HG03378 (cell line): ENCODE measurements around the gene USE1.
"Not testable (repeated sequence)": the region's sequence is repeated elsewhere in the genome, so short reads cannot be mapped to it uniquely, and the experiment has no call there.

Experiments
- ATAC-seq: cut with Tn5 transposase; IDR thresholded peaks from one replicate; pipeline ENCODE4 v1.9.1; 2021; ENCODE audit warnings: mild to moderate bottlenecking, moderate library complexity; ENCODE audit not compliant: unreplicated experiment

Gene USE1, protein sequence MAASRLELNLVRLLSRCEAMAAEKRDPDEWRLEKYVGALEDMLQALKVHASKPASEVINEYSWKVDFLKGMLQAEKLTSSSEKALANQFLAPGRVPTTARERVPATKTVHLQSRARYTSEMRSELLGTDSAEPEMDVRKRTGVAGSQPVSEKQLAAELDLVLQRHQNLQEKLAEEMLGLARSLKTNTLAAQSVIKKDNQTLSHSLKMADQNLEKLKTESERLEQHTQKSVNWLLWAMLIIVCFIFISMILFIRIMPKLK

DNA sequence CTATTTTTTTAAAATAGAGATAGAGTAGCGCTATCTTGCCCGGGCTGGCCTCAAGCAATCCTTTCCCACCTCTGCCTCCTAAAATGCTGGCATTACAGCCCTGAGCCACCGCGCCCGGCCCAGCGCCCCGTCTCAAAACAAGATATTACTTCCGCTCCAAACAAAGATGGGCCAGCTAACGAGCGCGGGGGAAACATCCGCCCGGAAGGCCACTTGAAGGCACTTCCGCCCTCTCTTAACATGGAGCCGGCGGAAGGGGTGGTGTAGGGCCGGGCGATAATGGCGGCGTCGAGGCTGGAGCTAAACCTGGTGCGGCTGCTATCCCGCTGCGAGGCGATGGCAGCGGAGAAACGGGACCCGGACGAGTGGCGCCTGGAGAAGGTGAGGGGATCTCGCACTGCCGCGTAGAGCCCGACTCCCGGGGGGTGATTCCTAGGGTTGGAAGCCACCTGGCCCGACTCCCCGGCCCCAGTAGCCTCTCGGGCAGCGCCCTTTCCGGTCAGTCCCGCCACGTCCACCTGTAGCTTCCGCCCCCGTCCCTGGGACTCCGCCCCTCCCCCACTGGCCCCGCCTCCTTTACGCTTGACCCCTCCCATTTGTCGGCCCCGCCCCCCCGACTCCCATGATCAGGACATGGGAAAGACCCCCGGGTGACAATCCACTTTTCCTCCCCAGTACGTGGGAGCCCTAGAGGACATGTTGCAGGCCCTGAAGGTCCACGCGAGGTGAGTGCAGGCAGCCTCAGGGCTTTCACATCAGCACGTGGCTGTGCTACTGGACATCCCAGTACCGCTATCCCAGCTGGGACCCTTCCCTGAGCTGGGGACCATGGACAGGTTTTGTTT lies at the start of gene USE1:
Gene USE1 (plus strand): TSS at position 231 of the 845 bp plus-strand sequence. CDS start 49 bp downstream, at position 280.
- ATAC-seq: peak; percentile 45

DNA sequence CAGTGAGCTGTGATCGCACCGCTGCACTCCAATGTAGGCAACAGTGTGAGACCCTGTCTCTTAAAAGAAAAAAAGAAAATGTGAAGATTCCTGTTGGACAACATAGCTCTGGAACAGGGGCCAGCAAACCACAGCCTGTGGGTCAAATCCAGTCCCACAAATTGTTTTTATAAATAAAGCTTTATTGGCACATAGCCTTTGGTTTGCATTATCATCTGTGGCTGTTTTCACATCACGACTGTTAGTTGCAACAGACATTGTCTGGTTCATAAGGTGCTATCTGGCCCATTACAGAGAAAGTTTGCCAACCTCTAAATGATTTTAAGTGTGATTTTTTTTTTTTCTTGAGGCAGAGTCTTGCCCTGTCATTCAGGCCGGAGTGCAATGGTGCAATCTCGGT lies 49.4 kb upstream of the USE1 start:
- ATAC-seq: no peak

DNA sequence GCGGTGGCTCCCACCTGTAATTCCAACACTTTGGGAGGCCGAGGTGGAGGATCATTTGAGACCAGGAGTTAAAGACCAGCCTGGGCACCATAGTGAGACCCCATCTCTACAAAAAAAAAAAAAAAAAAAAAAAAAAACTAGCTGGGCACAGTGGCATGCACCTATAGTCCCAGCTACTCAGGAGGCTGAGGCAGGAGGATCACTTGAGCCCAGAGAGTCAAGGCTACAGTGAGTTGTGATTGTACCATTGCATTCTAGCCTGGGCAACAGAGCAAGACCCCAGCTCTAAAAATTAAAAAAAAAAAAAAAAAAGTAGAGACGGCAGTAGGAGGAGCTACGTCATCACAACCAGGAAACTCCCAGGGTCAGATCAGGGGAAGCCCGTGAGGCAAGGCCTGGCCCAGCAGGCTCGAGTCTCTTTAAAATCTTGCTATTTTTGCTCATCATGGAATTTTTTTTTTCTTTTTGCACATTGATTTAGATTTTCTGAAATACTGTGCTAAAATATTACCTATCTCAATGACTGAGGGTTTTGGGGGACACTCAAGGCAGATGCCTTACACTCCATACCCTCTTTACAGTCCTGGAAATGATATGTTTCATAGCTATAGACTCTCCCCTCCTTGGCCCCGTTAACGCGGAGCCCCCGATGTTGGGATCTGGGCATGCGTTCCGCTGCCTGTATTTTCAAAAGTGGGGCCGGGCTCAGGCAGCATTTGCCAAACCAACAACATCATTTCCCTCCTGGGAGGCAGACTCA lies 44.4 kb upstream of the USE1 start:
- no peak for ATAC-seq

DNA sequence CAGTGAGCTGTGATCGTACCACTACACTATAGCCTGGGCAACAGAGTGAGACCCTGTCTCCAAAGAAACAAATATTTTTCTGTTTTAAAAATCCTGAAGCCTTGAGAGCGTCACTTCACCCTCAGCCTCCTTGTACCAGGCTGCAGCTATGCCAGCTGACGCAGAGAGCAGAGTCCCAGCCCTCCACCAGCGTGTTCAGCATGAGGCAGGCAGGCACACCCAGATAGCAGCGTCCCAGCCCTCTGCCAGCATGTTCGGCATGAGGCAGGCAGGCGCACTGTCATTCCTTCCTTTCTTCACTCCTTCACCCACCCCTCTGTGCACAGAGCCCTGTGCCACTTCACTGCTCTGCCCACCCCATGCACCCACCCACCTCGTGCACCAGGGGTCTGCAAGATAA lies 43.3 kb upstream of the USE1 start:
- no peak for ATAC-seq

DNA sequence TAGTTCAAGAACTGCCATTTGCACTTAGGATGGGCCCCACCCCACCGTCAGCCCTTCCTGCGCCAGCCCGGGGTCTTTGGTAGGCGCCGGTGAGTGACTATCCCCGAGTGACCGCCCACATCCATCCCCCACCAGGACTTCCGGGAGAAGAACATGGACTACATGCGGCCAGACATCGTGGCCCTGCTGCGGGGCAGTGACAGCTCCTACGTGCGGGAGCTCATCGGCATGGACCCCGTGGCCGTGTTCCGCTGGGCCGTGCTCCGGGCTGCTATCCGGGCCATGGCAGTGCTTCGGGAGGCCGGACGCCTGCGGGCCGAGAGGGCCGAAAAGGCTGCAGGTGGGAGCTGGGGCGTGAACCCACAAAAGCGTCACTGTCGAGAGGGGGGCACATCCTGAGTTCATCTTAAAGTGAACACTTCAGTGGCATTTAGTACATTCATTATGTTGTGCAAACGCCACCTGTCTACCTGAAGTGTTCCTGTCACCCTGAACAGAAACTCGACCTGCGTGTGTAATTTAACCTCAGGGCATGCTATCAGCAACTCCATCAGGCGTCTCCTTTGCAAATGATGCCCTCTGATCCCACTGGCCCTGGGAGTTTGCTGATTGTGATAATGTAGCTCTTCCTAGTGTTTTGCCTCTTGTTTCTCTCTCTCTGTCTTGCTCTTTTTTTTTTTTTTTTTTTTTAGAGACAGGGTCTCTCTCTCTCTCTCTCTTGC lies 42.4 kb upstream of the USE1 start:
- ATAC-seq: no peak

DNA sequence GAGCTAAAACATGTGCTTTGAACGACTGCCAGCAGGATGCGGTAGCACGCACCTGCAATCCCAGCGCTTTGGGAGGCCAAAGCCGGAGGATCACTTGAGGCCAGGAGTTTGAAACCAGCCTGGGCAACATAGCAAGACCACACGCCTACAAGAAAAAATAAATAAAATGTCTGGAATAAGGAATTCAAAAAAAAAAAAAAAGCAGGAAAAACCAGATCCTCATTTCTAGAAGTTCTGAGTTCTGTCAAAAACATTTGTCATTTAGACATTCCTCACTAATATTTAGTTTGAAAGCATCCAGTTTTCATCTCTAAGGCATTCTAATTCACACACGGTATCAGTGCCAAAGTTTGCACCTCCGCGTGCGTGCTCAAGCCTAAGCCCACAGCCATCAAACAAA lies 36.9 kb upstream of the USE1 start:
- no peak for ATAC-seq

DNA sequence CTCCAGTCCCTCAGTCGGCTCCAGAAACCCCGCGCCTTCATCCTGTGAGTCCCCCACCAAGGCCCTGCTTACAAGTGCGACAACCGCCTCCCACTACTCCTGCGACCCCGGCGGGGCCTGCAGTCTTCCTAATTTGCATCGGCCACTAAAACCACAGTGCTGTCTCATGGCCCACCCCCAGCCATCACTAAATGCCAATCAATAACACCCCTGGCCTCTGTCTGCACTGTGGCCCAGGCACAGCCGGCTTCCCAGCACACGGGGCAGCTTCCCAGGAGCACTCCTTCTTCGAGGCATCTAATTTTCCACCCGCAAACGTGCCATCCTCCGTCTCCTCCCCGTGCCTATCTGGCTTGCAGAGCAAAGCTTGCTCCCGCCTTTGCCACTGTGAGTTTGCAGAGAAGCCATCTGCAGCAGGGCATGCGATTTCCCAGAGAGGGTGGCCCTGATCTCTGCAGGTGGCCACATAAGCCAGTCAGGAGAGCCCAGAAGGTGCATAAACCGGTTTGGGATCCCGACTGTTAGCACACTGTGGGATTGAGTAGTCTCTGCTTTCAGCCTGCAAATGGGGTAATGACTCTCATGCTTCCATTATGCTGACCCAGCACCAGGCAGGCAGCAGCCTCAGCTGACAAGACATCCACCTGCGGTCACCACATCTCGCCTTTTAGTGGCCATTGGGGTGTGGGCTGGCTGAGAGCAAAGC lies 34.0 kb upstream of the USE1 start:
- ATAC-seq: no peak

DNA sequence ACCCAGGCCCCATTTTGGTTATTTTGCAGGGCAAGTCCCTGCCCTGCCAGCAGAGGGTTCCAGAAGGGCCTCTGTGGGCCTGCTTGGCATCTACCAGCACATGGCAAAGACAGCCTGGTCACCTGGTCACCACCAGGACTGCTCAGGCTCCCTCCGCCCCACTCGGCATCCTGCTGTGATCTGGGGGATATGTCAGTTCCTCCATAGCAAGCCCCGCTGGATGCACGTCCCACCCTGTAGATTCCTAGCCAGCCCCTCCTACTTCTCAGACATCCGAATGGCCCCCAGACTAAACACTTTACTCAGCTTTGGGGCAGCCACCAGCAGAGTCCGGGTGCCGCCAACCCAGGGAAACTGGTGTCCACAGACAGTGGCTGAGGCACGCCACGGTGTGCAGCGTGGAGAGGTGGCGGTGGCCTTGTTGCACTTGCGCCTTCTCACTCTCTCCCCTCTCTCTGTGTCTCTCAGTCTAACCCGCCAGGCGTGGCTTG lies 31.8 kb upstream of the USE1 start:
- no peak for ATAC-seq

DNA sequence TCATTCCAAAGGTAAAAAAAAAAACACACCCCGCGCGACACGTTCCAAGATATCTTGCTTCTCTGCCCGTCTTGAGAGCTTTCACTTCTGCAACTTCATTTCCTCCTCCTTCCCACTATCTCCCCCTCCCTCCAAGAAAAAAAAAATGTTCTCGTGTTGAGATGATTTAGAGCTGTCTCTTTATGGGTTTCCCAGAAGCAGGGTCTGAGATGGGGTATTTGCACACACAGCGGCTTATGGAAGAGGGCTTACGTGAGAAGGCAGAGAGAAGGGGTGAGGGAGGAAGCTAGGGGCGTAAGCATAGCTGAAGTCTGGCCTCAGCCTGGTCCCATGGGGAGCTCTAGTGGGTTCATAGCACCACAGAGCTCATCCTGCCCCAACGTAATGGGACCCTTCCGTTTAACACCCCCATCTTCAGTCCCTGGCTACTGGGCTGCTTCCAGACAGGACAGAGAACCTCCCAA lies 31.3 kb upstream of the USE1 start:
- no peak for ATAC-seq

DNA sequence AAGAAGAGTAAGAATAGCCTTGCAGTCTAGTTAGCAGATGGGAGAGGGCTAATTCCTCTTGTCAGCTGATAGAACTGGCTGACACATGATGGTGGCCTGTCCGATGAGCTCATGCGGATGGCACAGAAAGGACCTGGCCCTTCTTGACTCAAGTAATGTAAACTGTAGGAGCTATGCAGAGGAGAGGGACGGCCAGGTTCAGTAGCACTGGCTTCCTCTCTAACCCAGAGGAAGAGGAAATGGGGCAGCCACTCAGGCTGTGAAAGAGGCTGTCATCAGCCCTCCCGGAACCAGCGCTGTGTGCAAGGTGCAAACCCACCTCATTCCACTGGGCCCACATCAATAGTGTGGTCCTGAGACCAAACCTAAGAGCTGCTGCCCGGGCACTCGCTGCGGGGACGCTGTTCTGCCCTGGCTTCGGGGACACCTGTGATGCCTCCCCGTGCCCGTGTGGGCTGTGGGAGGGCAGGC lies 30.8 kb upstream of the USE1 start:
- ATAC-seq: no peak

DNA sequence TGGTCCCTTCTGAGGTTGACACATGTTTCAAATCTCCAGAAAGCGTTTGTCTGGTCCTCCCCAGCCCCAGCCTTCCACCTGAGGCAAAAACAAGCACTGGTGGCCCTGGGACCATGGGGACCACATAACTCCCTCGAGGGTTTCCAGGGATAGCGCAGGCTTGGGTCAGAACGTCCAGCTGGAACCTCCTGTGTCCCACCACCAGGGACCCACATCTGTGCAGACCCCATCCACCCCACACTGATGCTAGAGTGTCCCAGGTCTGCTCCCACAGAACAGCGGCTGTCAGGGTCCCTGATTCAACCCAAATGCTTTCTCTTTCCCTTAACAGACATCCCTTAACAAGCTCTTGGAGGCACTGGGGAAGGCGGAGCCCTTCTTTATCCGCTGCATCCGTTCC lies 29.6 kb upstream of the USE1 start:
- ATAC-seq: no peak

DNA sequence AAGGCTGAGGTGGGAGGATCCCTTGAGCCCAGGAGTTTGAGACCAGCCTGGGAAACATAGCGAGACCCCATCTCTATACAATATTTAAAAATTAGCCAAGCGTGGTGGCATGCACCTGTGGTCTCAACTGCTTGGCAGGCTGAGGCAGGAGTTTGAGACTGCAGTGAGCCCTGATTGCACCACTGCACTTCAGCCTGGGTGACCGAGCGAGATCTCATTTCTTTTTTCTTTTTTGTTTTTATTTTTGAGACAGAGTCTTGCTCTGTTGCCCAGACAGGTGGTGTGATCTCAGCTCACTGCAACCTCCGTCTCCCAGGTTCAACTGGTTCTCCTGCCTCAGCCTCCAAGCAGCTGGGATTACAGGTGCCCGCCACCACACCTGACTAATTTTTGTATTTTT lies 23.4 kb upstream of the USE1 start:
- ATAC-seq: not testable (repeated sequence)

DNA sequence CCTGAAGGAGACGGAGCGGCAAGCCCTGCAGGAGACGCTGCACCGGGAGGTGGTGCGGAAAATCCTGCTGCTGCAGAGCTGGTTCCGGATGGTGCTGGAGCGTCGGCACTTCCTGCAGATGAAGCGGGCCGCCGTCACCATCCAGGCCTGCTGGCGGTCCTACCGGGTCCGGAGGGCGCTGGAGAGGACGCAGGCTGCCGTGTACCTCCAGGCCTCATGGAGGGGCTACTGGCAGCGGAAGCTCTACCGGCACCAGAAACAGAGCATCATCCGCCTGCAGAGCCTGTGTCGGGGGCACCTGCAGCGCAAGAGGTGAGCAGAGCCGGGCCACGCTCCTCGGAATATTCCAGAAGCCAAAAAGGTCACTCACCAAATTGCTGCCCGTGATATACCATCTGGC lies 22.4 kb upstream of the USE1 start:
- ATAC-seq: no peak

DNA sequence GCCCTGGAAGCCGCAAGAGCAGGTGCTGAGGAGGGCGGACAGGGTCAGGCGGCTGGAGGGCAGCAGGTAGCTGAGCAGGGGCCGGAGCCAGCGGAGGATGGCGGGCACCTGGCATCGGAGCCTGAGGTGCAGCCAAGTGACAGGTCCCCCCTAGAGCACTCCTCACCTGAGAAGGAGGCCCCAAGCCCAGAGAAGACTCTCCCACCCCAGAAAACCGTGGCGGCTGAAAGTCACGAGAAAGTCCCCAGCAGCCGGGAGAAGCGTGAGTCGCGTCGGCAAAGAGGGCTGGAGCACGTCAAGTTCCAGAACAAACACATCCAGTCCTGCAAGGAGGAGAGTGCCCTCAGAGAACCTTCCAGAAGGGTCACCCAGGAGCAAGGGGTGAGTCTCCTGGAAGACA lies 20.5 kb upstream of the USE1 start:
- ATAC-seq: no peak

DNA sequence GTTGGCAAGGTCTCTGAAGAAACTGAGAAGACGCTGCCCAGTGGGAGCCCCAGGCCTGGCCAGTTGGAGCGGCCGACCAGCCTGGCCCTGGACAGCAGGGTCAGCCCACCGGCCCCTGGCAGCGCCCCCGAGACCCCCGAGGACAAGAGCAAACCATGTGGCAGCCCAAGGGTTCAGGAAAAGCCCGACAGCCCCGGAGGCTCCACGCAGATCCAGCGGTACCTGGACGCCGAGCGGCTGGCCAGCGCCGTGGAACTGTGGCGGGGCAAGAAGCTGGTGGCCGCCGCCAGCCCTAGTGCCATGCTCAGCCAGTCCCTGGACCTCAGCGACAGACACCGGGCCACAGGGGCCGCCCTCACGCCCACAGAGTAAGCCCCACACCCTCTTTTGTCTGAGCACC lies 20.1 kb upstream of the USE1 start:
- no peak for ATAC-seq

DNA sequence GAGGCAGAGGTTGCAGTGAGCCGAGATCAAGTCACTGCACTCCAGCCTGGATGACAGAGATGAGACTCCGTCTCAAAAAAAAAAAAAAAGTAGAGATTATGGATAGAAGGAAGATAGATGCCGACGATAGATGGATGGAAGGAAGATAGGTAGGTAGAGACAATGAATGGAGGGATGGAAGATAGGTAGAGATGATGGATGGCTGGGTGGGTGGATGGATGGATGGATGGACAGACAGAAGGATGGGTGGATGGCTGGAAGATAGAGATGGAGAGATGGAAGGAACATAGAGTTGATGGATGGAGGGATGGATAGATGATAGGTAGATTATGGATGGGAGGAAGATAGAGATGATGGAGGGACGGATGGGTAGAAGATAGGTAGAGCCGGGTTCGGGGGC lies 18.5 kb upstream of the USE1 start:
- ATAC-seq: no peak

DNA sequence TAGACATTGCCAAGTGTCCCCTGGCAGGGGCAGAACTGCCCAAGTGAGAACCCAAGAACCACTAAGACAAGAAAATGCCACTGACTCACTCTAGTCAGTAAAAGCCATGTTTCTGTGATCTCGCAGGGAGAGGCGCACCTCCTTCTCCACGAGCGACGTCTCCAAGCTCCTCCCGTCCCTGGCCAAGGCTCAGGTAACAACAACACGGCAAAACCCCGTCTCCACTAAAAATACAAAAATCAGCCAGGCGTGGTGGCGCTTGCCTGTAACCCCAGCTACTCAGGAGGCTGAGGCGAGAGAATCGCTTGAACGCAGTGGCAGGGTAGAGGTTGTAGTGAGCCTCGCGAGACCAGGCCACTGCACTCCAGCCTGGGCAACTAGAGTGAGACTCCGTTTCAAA lies 17.5 kb upstream of the USE1 start:
- no peak for ATAC-seq

DNA sequence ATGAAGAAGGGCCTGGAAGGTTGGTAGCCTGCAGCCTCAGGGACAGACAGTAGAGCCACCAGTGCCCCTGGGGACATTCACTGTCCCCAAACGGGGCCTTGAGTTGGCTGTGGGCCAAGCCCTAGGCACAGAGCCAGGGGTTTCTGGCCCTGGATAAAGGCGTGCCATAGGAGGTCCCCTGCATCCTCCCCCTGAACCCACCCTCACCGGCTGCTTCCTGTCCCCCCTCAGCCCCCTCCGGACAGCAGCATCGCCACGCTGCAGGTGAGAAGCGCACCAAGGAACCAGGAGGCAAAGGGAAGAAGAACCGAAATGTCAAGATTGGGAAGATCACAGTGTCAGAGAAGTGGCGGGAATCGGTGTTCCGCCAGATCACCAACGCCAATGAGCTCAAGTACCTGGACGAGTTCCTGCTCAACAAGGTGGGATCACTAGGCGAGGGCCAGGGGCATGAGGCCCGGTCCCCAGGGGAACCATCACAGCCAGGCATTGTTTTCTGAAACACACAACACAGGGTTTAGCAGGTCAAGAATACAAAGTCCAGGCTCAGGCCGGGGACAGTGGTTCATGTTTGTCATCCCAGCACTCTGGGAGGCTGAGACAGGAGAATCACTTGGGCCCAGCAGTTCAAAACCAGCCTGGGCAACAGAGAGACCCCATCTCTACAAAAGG lies 14.6 kb upstream of the USE1 start:
- no peak for ATAC-seq

DNA sequence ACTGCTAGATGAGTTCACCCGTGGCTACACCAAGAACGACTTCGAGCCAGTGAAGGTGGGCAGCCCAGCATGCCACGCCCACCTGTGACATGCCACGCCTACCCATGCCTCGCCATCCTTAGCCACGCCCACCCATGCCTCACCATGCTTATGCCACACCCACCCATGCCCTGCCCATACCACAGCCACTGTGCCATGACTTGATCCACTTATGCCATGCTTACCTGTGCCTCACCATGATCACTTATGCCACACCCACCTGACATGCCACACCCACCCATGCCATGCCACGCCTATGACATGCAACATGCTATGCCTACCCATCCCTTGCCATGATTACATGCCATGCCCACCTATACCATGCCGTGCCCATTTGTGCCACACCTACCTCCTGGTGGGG lies 12.9 kb upstream of the USE1 start:
- ATAC-seq: no peak

DNA sequence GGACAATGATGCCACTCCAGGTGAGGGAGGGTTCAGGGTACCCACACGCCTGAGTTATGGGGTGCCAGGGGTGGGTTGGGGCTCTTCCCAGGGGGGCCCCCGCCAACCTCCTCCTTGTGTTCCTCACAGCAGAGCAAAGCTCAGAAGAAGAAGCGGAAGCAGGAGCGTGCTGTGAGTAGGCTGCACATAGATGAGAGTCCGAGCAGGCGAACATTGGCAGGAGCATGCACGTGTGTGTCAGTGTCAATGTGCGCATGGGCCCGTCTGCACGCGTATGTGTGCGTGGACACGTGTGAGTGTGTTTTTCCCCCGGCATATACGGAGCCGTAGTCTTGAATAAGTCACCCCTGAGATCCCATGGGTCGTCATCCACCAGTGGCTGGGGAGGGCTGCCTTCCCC lies 12.4 kb upstream of the USE1 start:
- no peak for ATAC-seq
